WI38 (cell line): ENCODE results near the gene LRPAP1.

Experiments used
- H3K4me3 ChIP-seq: 2 replicates; pipeline ENCODE4 v1.5.1; 2011; ENCODE audit warnings: low read depth, mild to moderate bottlenecking, control low read depth, low read length
- TF ChIP-seq, protein P1 (sequence below): IDR thresholded peaks from 2 replicates; pipeline ENCODE4 v1.5.1; 2012; ENCODE audit warnings: low read depth, mild to moderate bottlenecking, control low read depth, low read length

Gene LRPAP1

DNA sequence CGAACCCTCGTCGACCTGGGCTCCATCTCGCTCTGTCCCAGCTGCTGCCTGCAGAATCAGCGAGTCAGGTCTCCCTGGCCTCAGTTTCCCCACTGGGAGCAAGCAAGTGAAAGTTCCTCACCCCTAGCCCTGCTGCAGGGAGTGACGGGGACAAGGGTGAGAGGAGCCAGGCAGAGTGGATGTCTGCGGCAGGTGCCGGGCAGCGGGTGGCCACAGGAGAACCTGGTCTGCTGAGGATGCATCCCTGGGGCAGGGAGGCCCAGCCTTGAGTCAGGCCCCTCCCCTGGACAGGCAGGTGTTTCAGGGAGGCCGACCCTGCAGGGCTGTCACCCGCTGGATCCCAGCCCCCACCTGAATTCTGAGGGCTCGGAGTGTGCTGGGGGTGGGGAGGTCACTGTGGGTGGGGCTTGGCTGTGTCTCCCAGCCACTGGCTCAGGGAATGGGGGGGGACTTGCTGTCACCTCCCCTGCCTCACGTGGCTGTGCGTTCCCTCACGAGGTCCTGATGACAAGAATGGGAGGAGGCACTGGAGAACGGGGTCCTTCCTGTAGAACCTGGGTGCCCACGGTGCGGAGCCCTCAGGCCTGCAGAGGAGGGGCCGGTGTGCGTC, 33.2 kb downstream of the LRPAP1 start:
- no peak overlapping the region for H3K4me3 ChIP-seq

DNA sequence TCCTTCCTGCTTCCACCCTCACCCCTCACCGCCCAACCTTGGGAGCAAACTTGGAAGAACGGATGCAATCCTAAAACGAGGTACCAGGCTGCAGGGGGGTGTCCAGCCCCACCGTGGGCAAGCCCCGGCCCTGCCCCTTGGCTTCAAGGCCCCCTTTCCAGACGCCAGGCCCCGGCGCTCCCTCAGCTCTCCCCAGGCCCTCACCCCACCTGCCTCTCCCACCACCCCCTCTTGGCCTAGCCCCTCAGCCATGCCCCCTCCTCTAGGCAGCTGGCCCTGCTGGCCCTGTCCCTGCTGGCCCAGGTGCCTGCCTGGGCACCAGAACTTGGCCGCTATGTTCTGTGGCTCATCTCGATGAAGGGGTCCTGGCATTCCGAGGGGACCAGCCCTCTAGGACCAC, 33.8 kb downstream of the LRPAP1 start:
- no peak overlapping the region for H3K4me3 ChIP-seq
- TF ChIP-seq, protein P1, sequence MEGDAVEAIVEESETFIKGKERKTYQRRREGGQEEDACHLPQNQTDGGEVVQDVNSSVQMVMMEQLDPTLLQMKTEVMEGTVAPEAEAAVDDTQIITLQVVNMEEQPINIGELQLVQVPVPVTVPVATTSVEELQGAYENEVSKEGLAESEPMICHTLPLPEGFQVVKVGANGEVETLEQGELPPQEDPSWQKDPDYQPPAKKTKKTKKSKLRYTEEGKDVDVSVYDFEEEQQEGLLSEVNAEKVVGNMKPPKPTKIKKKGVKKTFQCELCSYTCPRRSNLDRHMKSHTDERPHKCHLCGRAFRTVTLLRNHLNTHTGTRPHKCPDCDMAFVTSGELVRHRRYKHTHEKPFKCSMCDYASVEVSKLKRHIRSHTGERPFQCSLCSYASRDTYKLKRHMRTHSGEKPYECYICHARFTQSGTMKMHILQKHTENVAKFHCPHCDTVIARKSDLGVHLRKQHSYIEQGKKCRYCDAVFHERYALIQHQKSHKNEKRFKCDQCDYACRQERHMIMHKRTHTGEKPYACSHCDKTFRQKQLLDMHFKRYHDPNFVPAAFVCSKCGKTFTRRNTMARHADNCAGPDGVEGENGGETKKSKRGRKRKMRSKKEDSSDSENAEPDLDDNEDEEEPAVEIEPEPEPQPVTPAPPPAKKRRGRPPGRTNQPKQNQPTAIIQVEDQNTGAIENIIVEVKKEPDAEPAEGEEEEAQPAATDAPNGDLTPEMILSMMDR, result no peak

More for the DNA sequence above, 33.2 kb downstream of the LRPAP1 start:
- TF ChIP-seq, protein P1, result no peak

DNA sequence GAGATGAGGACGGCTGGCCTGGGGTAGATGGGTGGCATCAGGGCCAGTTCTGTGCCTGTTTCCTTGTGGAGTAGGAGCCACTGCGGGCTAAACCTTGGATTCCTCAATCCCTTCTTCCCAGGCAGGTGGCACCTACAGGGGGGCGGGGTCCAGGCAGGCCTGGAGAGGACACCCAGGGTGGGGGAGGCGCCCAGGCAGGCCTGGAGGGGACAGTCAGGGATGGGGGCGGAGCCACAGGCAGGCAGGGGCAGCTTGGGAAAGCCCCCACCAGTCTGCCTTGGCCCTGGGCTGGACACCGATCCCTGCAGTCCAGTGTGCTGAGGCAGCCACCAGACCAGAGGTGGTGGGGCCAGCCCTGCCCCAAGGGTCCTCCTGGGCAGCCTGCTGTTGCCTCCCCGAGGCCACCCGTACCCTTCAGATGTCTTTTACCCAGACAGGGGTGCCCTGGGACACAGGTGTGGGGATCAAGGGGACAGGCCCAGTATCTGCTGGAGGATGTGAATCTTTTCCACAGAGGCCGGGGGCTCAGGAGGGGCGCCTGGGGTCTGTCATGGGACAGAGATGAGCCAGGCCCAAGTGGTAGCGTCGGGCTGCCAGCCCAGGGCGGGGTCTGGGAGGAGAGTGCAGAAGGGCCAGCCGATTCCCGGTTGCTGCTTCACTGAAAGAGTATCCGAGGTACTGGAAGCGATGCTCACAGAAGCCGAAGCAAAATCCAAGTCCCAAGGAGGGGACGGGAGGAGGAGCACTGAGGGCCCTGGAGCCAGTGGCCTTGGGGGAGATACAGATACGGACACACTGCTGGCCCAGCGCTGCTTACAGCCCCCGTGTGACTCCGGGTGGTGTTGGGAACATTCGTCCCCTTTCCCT, 34.5 kb downstream of the LRPAP1 start:
- TF ChIP-seq, protein P1, result no peak

DNA sequence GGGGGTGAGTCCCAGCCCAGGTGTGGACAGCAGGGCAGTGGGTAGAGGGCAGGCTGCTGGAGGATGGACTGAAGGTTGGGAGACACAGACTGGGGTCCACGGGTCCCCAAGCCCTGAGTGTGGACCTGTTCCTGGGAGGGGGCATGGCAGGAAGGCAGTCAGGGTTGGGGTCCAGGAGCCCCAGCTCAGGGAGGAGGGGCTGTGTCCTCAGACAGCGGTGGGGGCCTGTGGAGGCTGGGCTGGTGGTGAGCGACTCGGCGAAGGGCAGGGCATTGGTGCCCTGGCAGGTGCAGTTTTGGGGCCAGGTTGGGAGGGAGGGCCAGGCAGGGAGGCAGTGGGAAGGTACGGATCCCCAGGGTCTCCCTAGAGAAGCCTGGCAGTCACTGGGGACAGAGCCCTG, 35.1 kb downstream of the LRPAP1 start:
- H3K4me3 ChIP-seq, result no peak overlapping the region
- TF ChIP-seq, protein P1, result no peak

More for the DNA sequence above, 34.5 kb downstream of the LRPAP1 start:
- H3K4me3 ChIP-seq, result no peak overlapping the region

DNA sequence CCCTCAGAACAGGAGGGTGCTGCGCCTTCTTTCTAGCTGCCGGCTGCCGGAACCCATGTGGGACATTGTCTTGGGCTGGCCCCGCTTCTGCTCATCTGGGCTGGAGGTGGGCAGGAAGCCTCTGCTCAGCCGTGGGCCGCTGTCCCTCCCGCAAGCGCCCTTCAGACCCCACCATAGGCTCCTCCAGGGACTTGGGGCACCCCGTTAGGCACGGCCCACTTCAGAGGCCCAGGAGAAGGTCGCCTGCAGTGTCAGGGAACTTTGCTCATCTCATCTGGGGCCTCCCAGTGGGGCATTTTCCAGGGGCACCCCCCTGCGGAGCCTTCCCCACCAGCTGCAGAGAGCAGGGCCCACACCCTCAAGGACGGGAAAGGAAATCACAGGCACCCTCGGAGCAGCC, 36.2 kb downstream of the LRPAP1 start:
- H3K4me3 ChIP-seq, result no peak overlapping the region
- TF ChIP-seq, protein P1, result no peak

DNA sequence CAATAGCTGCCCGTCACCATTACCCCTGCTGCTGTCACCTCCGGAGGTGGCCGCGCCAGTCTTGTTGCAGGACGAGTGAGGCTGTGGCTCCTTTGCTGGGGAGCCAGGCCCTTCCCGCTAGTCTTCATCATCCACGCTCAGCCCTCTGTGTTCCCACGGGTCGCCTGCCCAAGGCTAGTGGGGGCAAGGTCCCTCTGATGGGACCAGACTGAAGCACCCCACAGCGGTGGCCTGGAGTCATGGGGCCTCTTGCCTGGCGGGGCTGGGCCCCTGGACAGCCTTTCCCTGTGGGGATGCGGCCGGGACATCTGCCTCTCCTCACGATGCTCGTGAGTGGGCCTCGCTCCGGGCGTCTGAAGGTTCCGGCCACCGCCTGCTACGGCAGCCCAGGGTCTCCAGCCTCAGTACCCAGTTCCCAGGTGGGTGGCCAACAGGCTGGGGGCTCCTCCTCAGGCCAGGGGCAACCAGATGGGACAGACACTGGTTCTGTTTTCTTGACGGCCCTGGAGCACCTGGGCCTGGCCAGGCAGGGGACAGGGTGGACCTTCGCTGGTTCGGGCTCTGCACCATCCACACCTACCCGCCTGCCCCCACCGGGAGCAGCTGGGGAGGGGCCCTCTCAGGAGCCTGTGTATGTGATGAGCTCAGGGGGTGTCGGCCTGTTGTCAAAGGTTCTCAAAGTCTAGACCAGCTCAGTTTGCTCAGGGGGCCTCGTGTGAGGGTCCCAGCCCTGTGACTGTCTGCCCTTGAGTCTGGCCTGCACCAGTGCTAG, 36.8 kb downstream of the LRPAP1 start:
- TF ChIP-seq, protein P1, result no peak

More for the DNA sequence above, 36.8 kb downstream of the LRPAP1 start:
- H3K4me3 ChIP-seq, result no peak overlapping the region
